Brain microvascular endothelial cell (primary cell): ENCODE results near the gene PRAC1.

Experiments used
- DNase-seq: peaks from one replicate; pipeline ENCODE4 v3.0.0-alpha.2; 2020
- H3K27ac ChIP-seq: fragments of 250-450 bp; sonication (Bioruptor Pico); 2 replicates; pipeline ENCODE4 v1.5.1; 2020; ENCODE audit warnings: mild to moderate bottlenecking, moderate library complexity
- H3K27me3 ChIP-seq: fragments of 250-450 bp; sonication (Bioruptor Pico); replicated peaks from 2 replicates; pipeline ENCODE4 v1.5.1; 2020; ENCODE audit warnings: mild to moderate bottlenecking
- H3K36me3 ChIP-seq: fragments of 250-450 bp; sonication (Bioruptor Pico); replicated peaks from 2 replicates; pipeline ENCODE4 v1.5.1; 2020; ENCODE audit warnings: mild to moderate bottlenecking
- H3K4me3 ChIP-seq: 2 replicates; pipeline ENCODE4 v1.5.1; 2011; ENCODE audit warnings: low read depth, mild to moderate bottlenecking, control low read depth, low read length, moderate library complexity
- CTCF ChIP-seq: IDR thresholded peaks from 2 replicates; pipeline ENCODE4 v1.5.1; 2011; ENCODE audit warnings: low read depth, mild to moderate bottlenecking, moderate library complexity, low read length, control low read depth, inconsistent platforms; ENCODE audit errors: missing control alignments
- in situ Hi-C: cut with HindIII; loops from 2 replicates; pipeline ENCODE4 v1.10.0; 2017; ENCODE audit warnings: low sequenced_read_pairs, low pct_ligation_motif_present

PRAC1 gene

GRCh38 chr17:48753794-48754499, 31.6 kb upstream of the PRAC1 start:
- in situ Hi-C loops, result no loop called here
- H3K27ac ChIP-seq, result no peak overlapping the region
- no peaks in the 10 kb centered on the region for H3K36me3 ChIP-seq
- DNase-seq, result no peak
- H3K27me3 ChIP-seq, result peaks cover 91% of the 10 kb centered on the region
- no peak overlapping the region for H3K4me3 ChIP-seq
- no peak for TF ChIP-seq CTCF

GRCh38 chr17:48752399-48753288, 30.3 kb upstream of the PRAC1 start:
- Histone ChIP-seq H3K27me3 (peaks cover 94% of the 10 kb centered on the region), H3K27ac (no peak overlapping the region), H3K36me3 (no peaks in the 10 kb centered on the region), H3K4me3 (no peak overlapping the region)
- in situ Hi-C loops, result no loop called here
- no peak for DNase-seq
- TF ChIP-seq CTCF, result no peak

GRCh38 chr17:48751733-48752398, 29.5 kb upstream of the PRAC1 start:
- H3K36me3 ChIP-seq, result no peaks in the 10 kb centered on the region
- in situ Hi-C loops, result no loop called here
- TF ChIP-seq CTCF, result no peak
- H3K4me3 ChIP-seq, result no peak overlapping the region
- no peak overlapping the region for H3K27ac ChIP-seq
- peaks cover 95% of the 10 kb centered on the region for H3K27me3 ChIP-seq
- no peak for DNase-seq

- Histone ChIP-seq H3K36me3 (no peaks in the 10 kb centered on the region), H3K27ac (no peak overlapping the region), H3K27me3 (peaks cover 99% of the 10 kb centered on the region), H3K4me3 (no peak overlapping the region)
- in situ Hi-C loops, result no loop called here
- no peak for TF ChIP-seq CTCF
- no peak for DNase-seq
Observed at GRCh38 chr17:48751172-48751571, 28.9 kb upstream of the PRAC1 start.

DNA sequence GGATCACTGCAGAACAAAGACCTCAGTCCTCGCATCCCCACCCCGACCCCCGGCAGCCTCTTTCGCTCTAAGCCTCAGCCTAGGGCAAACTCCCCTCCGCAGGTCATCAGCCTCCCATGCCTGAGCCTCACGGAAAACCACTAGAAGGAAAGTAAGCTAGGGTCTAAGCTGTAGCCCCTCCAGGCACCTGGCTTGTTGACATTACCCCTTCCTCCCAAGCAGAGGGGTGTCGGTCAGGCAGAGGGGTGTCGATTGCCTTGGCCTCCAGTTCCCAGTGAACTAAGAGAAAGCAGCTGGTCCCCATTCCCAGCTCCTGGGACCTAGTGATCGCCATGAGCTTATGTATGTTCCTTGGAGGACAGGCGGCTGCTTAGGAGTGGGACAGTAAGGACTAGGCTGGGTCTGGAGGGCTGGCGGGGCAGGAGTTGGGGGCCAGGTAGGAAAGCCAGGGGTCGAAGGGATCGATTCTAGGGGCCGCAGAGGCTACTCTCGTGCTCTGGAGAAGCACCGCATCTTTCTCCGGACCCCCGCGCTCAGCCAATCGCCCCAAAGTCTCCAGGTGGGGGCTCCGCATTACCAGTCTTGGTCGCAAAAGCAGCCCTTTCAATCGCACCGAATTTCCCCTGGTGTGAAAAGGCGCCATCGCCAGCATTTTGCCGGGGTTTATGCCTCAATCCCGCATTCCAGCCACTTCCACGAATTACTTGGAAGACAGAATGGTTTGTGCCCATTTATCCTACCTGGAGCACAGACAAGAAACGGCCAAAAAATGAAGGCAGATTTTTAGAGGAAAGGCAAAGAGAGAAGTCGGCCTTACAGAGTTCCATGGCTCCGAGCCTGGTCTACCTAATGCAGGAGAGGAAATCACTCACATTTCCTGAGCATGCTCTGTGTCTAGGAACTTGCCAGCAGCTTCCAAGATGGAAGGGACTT, 27.6 kb upstream of the PRAC1 start:
- H3K27me3 ChIP-seq, result peaks cover 99% of the 10 kb centered on the region
- no peak for DNase-seq
- no peak overlapping the region for H3K4me3 ChIP-seq
- H3K36me3 ChIP-seq, result no peaks in the 10 kb centered on the region
- no peak overlapping the region for H3K27ac ChIP-seq
- TF ChIP-seq CTCF, result no peak
- in situ Hi-C loops, result no loop called here
